ENCODE measurements around the gene DIRAS1.
A peak's percentile ranks its signal among the peaks of the same experiment; 100 is the strongest.

DIRAS1 gene

DNA sequence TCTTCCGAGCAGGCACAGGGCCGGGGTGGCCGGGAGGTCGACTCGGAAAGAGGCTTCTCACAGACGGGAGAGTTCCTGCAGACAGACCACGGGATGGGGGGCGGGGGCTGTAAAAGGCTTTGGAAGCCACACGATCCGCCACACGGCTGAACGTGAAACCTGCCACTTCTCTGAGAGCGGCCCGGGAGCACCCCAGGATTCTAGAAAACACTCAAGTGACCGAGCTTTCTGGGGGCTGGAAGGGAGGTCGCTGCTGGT lies 34.2 kb upstream of the DIRAS1 start:
- DNase-seq (ENCODE audit: low spot score): no peak

DNA sequence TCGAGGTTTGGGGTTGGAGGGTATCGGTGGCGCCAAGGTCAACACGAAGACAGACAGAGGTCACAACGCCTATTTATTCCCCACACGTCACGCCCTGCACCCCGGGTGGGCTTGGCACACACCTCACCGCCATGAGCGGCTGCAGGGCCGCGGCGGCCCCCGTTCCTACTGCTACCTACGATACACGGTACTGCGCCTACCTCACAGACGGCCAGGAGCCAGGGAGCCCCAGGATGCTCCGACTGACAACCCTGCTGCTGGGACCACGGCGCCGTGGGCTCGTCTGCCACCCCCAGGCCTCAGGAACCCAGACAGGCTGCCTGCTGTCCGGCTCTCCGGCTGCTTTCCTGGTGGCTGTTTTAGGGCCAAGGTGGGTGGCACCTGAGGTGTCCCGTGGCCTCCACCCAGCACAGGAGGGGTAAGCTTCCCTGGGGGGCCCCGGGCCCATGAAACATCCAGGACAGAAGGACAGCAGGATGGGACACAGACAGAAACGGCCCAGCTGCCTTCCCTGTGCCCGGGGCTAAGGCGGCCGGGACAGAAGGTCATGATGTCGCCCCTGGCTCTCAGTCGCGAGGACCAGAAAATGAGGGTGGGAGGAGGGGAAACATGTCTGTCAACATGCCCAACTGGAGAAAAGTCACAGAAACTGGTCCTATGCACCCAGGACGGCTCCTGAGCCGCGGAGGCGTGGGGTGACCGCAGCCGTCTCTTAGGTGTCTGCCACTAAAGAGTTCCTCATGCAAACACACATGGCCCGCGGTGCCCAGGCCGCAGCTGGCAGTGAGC lies 33.7 kb upstream of the DIRAS1 start:
- DNase-seq (ENCODE audit: low spot score): no peak

DNA sequence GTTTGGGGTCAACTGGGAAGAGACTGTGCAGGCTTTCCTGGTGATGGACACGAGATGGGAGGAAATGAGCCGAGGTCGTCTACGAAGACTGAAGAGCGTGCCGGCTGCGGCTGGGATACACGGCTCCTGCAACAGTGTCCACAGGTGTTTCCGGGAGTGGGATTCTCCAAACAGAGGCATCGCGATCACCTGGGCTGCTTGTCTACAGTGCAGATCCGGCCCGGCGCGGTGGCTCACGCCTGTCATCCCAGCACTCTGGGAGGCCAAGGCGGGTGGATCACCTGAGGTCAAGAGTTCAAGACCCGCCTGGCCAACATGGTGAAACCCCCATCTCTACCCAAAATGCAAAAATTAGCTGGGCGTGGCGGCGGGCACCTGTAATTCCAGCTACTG lies 30.3 kb upstream of the DIRAS1 start:
- DNase-seq (ENCODE audit: low spot score): no peak

DNA sequence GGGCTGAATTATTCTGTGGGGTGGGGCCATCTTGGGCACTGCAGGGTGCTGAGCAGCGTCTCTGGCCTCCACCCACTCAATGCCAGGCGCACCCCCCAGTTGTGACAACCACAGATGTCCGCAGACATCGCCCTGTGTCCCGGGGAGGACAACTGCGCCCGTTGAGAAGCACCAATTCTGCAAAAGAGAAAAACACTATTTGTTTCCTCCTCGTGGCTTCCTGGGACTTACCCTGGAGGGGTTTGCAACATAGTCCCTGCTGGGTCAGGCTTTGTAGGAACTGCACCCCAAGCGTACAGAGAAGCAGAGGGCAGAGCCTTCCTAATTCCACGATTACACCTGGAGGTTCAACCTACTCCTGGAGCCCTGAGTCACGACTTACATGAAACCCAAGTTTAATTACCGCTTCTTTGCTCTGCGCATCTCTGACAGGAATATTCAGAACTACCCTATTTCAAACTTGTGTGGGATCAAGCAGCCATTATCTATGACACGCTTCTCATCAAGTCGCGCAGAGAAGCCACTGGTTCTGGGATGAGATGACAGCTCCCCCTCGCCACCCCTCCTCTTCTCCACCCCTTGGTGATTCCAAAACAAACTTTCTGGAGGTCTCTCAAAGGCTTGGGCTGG lies 29.8 kb upstream of the DIRAS1 start:
- DNase-seq (ENCODE audit: low spot score): no peak

DNA sequence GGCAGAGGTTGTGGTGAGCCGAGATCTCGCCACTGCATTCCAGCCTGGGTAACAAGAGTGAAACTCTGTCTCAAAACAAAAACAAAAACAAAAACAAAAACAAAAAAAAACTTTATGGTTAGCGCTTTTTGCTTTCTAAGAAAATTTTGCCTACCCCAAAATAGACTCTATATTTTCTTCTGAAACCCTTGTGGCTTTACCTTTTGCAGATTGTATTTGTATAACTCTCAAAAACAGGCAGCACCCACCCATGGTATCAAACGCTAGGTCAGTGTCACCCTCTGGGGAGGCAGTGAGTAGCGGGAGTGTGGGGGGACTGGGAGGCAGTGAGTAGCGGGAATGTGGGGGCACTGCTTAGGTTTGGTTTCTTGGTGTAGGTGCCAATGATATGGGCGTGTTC lies 26.2 kb upstream of the DIRAS1 start:
- DNase-seq (ENCODE audit: low spot score): no peak

DNA sequence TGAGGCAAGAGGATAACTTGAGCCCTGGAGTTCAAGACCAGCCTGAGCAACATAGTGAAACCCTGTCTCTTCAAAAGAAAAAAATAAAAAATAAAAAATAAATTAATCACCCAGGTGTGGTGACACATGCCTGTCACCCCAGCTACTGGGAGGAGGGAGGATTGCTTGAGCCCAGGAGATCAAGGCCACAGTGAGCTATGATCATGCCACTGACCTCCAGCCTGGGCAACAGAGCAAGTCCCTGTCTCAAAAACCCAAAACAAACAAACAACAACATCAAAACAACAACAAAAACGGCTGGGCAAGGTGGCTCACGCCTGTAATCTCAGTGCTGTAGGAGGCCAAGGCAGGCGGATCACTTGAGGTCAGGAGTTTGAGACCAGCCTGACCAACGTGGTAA lies 22.9 kb upstream of the DIRAS1 start:
- DNase-seq (ENCODE audit: low spot score): no peak

DNA sequence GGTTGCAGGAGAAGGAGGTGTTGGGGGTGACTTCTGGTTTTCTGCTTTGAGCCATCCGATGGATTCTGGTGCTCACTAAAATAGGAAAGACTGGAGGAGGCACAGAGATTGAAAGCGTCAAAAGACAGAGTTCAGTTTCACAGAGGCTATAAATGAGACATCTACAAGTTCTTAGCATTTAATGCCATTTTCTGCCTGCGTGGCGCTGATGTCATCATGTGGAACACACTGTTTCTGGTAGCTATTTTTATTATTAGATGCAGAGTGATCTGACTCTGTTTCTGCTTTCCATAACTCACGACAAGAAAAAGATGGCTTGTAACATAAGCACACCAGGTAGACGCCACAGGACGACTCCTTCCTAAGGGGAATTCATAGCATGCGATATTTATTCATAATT lies 21.9 kb upstream of the DIRAS1 start:
- no peak for DNase-seq (ENCODE audit: low spot score)

DNA sequence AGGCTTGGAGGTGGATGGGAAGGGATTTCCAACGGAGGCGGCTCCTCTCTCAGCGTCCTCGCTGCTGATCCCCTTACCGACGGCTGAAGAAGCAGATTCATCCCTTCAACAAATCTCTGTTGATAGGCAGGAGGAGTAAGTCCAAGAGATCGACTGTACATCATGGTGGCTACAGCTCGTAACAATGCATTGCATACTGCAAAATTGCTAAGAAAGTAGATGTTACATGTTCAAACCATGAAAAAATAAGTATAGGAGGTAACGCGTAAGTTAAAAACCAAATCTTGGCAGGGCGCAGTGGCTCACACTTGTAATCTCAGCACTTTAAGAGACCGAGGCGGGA lies 19.1 kb upstream of the DIRAS1 start:
- no peak for DNase-seq (ENCODE audit: low spot score)

DNA sequence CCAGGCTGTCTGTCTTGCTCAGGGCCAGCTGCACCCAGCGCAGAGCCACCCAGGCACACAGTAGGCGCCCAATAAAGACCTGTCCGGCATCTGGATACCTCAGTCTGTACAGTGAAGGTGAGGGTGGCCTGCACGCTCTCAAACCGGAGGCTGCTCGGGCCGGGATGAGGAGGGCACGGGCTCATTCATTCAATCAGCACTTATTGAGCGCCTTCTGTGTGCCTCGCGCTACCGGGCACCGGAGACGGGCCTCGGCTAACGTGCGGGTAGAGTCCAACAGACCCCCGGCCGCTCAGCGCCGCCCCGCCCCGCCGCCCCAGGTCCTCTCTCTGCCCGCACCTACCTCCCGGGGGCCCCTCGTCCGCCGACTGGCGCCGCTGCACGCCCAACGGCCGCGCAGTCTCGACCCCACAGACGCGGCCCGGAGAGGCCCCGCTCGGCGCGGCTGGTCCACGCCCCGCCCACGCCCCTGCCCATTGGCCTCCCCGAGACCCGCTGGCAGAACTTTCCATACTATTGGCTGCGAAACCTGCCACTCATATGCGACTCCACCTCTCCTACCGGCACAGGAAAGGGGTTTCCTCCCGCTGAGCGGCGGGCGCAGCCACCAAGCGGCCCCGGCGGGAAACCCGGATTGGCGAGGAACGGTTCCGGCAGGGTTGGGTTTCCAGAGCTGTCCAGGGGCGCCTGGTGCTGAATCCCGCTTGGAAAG lies 18.6 kb upstream of the DIRAS1 start, which contains the start of gene SLC39A3:
Gene SLC39A3 (minus strand): TSS at position 416 of the 712 bp plus-strand sequence. CDS start 2,760 bp downstream, outside the sequence.
- peak; percentile 100 for DNase-seq (ENCODE audit: low spot score)

DNA sequence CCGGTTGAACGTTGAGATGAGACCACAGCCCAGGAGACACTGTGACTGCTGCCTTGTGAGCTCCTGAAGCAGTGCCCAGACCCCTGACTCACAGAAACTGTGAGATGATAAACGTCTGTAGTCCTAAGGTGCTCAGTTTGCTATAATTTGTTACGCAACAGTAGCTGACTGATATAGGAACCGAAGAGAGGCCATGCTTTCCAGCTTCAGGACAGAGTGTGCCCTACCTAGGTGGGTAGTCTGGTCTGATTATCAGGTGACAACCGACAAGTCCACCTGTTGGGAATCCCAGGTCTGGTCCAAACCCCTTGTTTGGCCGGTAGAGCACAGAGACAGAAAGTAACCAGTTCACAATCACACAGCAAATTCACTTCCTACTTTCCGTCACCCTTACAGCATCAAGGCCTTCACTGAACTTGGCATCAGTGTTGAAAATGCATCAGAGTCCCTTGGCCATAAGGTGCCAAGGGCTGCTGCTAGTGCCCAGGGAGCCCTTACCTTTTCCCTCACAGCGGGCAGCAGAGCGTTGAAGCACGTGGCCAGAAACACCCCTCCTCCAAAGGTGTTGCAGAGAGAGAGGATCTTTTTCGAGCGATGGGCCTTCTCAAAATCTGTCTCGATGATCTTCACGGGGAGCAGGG lies 15.5 kb upstream of the DIRAS1 start:
- no peak for DNase-seq (ENCODE audit: low spot score)

DNA sequence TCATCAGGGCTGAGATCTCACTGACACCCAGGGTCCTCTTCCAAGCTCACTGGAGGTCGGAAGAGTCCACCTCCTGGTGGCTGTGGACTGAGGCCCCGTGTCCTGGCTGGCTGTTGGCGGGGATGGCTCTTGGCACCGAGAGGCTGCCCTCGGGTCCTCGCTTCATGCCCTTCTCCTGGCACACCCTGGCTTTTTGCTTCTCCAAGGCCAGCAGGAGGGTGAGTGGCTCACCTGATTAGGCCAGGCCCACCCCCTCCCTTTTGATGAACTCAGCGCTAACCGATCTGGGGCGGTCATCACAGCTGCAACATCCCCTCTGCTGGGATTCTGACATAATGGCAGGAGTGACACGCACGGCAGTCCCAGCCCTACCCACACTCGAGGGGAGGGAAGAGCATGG lies 14.2 kb upstream of the DIRAS1 start:
- DNase-seq (ENCODE audit: low spot score): no peak

DNA sequence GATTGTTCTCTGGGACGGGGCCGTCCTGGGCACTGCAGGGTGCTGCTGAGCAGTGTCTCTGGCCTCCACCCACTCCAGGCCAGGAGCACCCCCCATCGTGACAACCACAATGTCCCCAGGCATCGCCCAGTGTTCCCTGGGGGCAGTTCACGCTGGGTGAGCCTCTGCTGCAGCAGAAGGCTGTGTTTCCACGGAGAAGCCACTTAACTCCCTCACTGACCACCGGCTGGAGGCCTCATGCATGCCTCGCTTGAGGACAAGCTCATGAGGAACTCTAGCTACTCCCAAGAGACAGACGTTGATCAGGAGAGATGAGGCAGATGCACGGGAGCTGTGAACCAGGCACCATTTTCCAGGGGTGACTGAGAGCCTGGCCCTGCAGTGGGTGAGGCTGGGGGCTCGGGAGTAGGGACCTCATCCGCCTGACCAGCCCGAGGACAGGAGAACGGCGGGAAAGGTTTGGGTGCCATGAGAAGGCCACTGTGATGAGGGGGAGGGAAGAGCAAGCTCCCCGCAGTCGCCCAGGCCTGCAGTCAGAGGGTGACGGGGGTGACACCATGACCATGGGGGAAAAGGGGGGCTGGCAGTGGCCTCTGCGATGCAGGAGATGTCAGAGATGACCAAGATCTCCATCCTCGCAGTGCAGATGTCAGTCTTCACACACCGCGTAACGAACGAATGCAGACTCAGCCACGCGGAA lies 13.6 kb upstream of the DIRAS1 start:
- DNase-seq (ENCODE audit: low spot score): no peak

DNA sequence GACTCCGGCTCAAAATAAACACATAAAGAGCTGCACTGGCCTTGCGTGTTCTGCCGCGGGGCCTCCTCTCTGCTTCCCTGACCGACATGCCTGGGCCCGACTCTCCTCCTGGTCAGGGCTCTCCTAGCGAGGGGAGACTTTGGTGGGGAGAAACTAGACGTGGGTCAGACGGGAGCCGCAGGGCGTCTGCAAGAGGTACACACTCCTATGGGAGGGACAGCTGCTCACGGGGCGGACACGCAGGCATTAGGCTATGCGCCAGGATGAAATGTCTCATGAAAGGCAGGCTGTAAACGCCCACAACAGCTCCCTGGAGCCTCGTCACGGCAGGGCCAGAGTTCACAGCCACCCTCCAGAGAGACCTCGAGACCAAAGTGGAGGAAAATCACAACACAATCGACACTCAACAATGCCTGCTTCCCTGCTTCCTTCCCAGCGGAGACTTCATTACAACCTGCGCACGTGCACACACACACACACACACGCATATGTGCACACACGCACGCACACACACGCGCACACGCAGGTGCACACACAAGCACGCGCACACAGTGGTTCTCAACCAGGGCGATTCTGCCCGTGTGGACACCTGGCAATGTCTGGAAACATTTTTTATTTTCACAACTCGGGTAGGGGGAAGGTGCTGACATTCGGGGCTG lies 12.9 kb upstream of the DIRAS1 start:
- DNase-seq (ENCODE audit: low spot score): no peak

DNA sequence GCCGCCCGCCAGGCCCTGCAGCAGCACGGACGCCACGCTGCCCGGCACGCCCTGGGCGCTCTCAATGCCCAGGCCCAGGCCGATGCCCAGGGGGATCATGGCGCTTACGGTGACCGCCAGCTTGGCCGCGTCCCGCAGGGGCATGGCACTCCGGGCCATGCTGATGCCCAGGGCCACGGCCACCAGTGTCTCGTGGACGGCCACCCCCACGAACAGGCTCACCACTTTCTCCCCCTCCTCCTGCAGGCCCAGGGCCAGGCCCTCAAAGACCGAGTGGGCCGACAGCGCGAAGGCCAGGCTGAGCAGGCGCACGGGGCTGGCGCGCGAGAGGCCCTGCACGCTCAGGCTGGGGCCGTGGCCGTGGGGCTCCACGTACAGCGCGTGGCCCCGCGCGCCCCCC lies 11.7 kb upstream of the DIRAS1 start:
- DNase-seq (ENCODE audit: low spot score): no peak

DNA sequence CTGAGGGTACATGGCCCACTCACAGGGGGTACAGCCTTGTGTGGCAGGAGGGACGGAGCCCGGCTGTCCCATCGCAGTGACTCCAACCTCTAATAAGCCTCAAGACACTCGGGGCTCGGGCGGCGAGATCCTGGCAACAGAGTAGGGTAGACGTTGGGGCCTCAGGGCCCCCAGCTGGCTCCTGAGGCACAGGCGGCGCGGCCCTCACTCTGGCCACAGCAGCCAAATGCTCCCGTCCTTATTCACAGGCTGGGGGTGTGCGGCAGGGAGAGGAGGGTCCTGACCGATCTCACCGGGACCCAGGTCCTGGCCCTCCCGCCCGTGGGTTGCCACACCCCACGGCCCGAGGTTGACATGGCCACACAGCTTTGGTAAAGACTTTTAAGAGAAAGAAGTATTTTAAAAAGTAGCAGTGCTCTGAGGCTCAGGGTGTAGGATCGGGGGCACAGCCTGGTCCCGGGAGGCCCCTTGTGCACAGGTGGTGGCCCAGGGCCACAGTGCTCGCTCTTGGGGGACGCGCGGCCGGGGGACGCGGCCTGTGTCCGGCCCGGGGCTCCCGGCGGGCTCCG lies 11.1 kb upstream of the DIRAS1 start:
- DNase-seq (ENCODE audit: low spot score): no peak

DNA sequence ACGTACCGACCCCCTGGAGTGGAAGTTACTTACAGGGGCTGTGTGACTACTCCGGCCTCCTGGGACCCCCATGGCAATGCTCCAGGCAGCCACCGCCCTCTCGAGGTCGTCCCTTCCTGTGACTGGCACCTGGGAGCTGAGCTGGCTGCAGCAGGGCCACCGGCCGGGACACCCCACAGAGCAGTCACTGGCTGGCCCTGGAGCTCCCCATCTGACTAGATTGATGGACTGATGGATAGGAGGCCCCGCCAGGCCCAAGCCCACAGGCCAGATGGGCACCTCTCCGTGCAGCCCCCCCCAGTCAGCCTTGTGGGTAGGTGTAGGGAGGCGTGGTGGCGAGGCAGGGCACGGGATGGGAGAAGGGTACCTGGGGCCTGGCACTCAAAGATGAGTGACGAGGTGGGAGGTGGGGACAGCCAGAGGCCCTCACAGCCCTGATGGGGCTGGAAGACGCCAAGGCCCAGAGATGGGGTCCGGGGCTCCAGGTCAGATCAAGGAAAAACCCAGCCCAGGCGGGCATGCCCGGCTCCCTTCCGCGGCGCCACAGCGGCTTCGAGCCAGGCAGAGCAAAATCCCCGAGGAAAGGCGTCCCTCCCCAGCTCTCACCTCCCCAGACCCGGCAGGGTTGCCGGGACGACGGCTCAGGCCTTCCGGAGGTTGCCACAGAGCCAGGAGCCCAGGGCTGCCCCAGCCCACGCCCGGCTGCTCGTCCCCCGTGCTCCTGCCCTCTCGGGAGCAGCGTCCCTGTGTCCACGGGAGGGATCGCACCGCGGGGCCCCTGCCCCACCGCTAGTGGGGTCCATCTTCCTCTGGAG lies 10.2 kb upstream of the DIRAS1 start:
- no peak for DNase-seq (ENCODE audit: low spot score)

DNA sequence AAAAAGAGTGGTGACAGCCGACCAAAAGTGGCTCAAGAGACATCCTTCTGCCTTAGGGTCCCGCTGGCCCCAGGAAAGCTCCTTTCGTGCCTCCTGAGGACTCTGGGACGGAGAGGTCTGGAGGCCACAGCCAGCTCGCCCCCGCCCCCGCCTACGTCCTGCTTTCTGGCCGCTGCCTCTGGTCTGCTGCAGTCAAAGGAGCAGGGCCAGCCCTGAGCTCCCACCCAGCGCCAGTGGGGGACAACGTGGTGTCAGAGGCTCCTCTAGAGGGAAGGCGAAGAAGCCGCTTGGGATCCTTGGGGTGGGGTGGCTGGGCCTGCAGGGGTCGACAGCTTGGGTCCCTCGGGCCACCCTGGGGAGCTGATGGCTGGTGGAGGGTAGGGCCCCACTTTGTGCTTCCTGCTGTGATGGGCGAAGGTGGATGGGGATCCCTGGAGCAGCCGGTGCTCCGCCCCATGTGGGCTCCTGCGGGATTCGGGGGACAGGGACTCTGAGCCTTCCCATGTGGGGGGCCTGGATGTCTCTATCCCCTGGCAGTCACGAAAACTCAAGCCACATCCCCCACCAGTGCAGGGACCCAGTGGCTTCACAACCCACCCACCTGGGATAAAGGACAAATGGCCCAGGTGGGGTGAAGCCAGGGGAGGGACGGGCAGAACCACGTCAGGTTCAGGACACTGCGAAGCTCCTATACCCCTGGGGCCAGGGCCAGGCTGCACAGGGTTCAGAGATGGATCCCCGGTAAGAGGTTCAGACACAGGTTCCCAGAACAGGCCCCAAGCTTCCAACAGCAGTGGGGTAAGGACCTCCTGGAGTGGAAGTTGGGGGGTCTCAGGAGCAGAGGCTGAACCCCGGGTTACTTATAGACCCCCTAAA lies 9.0 kb upstream of the DIRAS1 start:
- no peak for DNase-seq (ENCODE audit: low spot score)

DNA sequence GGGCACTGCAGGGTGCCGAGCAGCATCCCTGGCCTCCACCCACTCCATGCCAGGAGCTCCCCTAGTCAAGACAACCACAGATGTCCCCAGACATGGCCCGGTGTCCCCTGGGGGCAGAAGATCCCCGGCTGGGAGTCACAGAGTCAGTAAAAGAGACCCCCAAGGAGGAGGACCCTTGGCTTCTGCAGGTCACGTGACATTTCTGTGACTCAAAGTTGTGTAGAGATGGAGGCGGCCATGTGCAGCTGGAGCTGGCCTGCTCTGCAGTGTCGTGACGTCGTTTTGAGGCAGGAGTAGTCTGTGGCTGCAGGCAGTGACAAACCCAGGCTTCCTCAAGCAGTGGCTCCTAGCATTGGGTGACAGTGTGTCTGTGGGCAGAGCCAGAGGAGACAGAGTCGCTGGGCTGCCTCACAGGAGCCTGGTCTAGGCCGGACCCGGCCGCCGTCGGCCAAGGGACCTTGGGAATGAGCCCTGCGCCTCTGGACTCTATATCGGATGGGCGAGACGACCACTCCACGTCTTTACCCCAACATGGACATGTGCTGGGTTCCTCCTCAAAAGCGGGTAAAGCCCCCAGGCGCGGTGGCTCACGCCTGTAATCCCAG lies 7.7 kb upstream of the DIRAS1 start:
- DNase-seq (ENCODE audit: low spot score): no peak

DNA sequence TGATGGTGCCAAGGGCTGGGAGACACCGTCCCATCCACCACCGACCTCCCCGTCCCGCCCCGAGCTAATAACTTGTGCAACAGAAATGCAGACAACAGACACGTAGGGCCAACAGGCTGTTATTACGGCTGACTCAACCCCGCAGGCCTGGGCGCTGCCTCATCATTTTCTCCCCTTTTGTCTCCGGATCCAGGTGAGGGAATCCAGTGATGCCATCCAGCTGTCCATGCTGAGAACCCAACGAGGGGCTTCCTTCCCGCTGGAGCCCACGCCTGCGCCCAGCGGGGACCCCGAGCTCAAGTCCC lies 6.4 kb upstream of the DIRAS1 start:
- no peak for DNase-seq (ENCODE audit: low spot score)

Data from AG08395 (cell line).